HG03139 (cell line): ENCODE data around the gene FAF1.
"Not testable (repeated sequence)": the region's sequence is repeated elsewhere in the genome, so short reads cannot be mapped to it uniquely, and the experiment has no call there.

Experiments used
- ATAC-seq: cut with Tn5 transposase; IDR thresholded peaks from one replicate; pipeline ENCODE4 v1.9.1; 2021; ENCODE audit not compliant: unreplicated experiment

The FAF1 gene

GRCh38 chr1:50964863-50965262 lies 4.8 kb upstream of the FAF1 start:
- no peak for ATAC-seq

- peak; percentile 5 for ATAC-seq
Observed at GRCh38 chr1:50959303-50959912, 659 bp downstream of the FAF1 start.

DNA sequence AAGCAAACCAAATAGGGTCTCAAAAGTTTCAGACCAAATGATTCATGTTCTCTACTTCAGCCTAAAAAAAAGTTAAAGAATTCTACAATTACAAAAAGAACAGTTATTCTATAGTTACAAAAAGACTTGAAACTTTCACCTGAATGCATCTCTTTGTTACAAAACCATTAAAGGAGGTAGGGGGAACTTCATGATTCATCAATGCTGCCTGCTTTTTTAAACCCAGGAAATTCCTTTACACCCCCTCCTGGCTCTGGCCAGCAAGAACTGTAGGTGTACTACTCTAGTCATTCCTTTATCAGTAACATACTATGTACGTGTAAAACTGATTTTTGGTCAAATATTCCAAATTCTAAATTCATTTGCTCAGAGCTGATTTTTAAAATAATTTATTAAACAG lies 5.0 kb downstream of the FAF1 start:
- no peak for ATAC-seq

GRCh38 chr1:50952566-50952965 lies 7.5 kb downstream of the FAF1 start:
- ATAC-seq = not testable (repeated sequence)

DNA sequence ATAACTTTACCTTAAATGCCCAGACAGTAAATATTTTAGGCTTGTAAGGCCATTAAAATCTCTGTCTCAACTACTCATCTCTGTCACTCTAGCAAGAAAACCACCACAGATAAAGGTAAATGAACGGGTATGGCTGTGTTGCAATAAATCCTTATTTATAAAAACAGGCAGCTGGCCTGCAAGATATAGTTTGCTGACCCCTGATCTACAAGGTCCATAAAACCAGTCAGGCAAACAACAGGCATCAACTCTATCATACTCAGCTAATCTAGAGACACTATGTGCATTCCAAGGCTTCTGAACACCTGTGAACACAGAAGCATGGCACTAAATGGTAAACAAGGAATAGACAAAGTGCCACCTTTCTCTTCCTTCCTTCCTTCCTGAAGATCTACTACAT lies 9.7 kb downstream of the FAF1 start:
- ATAC-seq = no peak

- no peak for ATAC-seq
Observed at GRCh38 chr1:50949286-50949982, 10.6 kb downstream of the FAF1 start.

- no peak for ATAC-seq
Observed at GRCh38 chr1:50942334-50942733, 17.7 kb downstream of the FAF1 start.

DNA sequence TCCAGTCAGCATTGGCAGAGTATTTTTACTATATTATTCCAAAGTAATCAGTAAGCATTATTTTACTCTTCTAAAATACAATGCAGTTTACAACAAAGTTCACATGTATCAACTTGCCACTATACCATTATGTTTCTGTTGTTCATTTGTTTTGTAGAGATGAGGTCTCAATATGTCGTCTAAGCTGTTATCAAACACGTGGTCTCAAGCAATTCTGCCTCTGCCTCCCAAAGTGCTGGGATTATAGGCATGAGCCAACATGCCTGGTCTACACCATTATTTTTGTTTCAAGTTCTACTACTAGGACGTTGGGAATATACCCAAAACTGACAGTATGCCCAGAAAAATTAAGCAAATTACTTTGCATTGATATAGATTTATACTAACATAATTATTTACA lies 19.8 kb downstream of the FAF1 start:
- ATAC-seq = no peak

DNA sequence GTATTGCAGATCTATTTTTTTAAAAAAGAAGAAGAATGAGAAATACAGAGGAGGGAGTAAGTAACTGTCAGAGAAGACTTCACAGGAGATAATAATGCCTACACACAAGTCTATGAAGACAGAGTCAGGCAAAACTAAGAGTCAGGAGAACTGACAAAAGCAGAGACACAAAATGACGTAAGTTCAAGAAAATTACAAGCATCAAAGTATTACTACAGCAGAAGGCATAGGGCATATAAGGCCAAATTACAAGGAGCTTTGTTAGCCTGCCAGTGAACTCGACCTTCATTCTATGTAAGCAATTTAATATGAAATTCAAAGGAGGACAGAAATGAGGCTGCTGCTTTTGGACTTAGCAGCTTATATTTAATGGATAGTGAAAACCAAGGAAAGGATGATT lies 23.7 kb downstream of the FAF1 start:
- no peak for ATAC-seq

DNA sequence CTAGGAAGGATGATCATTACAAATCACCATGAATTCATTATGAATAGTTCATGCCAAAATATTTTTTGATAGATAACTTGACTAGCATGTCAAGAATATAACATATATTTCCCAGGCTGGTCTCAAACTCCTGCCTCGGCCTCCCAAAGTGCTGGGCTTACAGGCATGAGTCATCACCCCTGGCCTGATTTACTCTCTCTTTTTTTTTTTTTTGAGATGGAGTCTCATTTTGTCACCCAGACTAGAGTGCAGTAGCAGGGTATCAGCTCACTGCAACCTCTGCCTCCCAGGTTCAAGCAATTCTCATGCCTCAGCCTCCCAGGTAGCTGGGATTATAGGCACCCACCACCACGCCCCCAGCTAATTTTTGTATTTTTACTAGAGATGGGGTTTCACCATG lies 24.8 kb downstream of the FAF1 start:
- not testable (repeated sequence) for ATAC-seq

- no peak for ATAC-seq
Observed at GRCh38 chr1:50934838-50935237, 25.2 kb downstream of the FAF1 start.

GRCh38 chr1:50933770-50934169 lies 26.3 kb downstream of the FAF1 start:
- ATAC-seq = not testable (repeated sequence)

- ATAC-seq = not testable (repeated sequence)
Observed at GRCh38 chr1:50932043-50932442, 28.0 kb downstream of the FAF1 start.

- ATAC-seq = no peak
Observed at GRCh38 chr1:50930965-50931737, 28.9 kb downstream of the FAF1 start.

DNA sequence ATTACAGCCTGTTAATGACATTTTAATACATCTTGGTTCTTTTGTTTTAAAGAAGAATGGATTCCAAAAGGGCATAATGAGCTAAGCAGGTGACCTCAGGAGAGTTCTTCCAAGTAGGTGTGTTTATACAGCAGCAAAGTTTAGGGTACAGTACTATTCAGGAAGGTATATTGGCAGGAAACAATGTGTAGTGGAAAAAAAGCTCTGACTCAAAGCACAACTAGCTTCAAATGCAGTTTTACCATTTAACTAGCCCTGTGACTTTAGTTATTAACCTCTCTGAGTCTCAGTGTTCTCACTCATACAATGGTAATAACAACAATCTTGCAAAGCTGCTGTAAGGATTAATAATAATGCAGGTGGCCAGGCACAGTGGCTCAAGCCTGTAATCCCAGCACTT lies 29.9 kb downstream of the FAF1 start:
- ATAC-seq = no peak

- ATAC-seq = no peak
Observed at GRCh38 chr1:50929376-50929958, 30.6 kb downstream of the FAF1 start.

GRCh38 chr1:50923564-50923963 lies 36.5 kb downstream of the FAF1 start:
- no peak for ATAC-seq

- no peak for ATAC-seq
Observed at GRCh38 chr1:50921029-50921428, 39.0 kb downstream of the FAF1 start.

DNA sequence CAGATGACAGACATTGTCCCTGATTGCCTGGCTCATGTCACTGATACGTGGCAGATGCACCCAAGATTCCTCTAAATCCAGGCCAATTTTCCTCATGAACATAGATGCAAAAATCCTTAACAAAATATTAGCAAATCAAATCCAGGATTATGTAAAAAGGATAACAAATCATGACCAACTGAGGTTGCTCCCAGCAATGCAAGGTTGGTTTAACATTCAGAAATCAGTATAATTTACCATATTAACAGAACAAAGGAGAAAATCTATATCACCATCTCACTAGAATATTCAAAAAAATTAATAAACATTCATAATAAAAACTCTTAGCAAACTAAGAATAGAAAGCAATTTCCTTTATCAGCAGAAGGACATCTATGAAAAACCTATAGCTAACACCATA lies 39.7 kb downstream of the FAF1 start:
- no peak for ATAC-seq

DNA sequence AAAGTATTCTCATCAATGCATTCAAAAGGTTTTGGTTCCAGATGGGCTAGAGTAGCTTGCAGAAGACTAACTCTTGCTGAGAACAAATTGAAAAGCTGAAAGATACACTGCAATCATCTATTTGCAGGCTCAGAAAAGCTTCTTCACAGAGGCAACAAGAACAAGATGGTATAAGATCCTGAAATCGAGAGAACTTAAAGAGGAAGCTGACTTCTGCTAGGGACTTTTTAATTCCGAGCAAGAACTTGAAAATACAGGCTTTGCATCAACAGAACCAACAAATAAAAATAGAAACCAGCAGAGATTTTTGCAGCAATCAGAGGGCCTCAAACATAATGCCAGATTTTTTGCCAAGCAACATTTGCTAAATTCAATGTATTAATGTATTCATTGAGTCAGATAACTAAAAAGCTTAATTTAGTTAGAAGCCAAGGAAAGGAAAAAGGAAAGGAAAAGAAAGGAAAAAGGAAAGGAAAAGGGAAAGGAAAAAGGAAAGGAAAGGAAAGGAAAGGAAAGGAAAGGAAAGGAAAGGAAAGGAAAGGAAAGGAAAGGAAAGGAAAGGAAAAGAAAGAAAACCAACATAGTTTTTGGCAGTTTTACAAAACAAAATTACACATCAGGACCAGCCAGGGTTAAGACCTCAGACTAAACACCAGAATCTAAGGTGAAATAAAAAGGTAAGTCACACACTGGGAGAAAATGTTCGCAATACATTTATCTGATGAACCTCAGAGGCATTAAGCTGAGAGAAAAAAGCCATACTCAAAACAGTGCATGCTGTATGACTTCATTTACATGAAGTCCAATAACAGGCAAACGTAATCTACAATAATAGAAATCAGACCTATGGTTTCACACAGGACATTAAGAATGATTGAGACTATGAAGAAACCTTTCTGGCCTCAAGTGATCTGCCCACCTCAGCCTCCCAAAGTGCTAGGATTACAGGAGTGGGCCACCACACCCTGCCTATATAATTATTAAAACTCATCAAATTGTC lies 42.6 kb downstream of the FAF1 start:
- ATAC-seq = no peak

GRCh38 chr1:50915621-50916020 lies 44.4 kb downstream of the FAF1 start:
- no peak for ATAC-seq
